Activated CD8-positive, alpha-beta memory T cell treated with anti-CD3 and anti-CD28 coated beads, Interleukin-2, amount 50 U/mL, for 48 hours (primary cell): ENCODE measurements around the gene TOP3B.

ENCODE experiments used
- DNase-seq: peaks from one replicate; pipeline ENCODE4 v3.0.0-alpha.2; 2020

The TOP3B gene

DNA sequence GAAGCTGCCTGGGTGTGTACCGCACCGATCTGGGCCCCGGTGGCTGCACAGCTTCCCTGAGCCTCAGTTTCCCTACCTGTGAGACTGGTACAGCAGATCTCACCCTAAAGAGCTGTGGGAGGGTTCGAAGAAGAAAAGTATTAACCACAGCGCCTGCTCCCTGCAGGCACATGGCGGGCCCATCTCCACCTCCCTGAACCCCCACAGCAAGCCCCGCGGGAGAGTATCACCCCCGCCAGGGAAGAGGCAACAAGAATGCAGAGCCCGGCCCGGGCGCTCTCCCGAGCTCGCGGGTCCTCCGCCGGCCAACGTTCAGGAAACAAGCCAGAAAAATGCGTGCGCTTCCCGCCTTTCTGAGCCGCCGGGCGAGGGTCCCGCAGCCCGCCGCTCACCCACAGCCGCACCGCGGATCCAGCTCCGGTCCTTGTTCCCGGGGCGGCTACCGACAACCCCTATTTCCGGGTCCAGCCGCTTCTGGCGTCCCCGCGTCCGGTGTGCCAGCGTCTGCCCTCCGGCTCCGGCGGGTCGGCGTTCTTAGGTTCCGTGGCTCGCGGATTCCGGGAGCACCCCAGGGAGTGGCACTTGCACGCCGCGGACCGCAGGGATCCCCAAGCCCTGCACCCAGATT, at the start of gene TOP3B:
Gene TOP3B, minus strand, starts transcription at position 450 of the 628 bp plus-strand sequence. CDS start 7,078 bp downstream, outside the sequence.
- DNase-seq = peak; percentile 95

- DNase-seq = no peak
These were observed 48.8 kb upstream of the TOP3B start for GRCh38 chr22:22031183-22031945.

GRCh38 chr22:22030493-22031182, 48.1 kb upstream of the TOP3B start:
- DNase-seq = no peak

DNA sequence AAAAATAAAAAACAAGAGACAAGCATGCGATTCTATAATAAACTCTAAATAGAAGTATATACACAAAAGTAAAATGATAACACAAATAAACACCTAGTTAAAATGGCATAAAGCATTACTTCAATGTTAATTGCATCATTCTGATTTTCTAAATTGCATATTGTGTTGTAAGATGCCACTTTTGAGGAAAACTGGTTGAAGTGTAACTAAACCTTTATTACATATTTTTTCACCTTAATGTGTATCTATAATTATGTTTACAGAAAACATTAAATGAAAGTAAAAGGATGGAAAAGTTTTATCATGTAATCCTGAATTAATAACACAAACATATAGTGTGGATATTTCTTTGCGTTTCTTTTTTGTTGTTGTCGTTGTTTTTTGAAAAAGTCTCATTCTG, 45.4 kb upstream of the TOP3B start:
- DNase-seq = no peak

- DNase-seq = no peak
These were observed 43.7 kb upstream of the TOP3B start for GRCh38 chr22:22026157-22026831.

GRCh38 chr22:22025320-22026156, 43.0 kb upstream of the TOP3B start:
- no peak for DNase-seq

DNA sequence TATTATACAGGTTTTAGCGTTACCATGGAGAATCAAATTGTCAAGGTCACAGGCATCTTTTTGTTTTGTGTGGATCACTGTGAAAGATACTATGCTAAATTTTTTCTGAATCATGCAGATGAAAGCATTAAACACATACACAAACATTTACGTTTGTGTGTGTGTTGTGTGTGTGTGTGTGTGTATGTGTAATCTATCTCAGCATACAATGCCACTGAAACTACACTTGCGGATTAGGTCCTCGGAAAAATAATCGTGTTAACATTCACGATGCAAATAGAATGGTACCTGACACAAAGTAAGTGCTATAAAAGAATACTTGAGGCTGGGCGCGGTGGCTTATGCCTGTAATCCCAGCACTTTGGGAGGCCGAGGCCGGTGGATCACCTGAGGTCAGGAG, 41.9 kb upstream of the TOP3B start:
- DNase-seq = no peak

GRCh38 chr22:22023581-22024137, 41.1 kb upstream of the TOP3B start:
- no peak for DNase-seq

DNA sequence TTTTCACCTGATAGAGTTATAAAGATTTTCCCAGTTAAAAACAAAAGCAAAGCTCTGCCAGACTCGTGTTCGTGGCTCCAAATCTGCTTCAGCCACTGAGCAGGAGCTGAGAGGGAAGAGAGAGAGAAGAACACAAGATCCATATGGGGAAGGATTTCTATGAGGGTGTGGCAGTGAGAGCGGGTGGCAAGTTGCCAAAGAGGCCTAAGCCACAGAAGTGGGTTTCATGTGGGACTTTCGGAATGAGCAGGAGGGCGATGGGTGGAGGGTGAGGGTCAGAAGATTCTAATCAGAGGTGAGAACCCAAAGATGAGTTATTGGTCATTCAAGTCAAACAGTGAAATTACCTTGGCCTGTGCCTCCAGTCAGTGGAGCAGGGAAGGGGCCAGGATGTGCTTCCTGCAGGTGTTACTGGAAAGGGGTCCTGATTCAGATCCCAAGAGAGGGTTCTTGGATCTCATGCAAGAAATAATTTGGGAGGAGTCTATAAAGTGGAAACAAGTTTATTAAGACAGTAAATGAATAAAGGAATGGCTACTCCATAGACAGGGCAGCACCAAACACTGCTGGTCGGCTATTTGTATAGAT, 40.5 kb upstream of the TOP3B start:
- DNase-seq = no peak

- DNase-seq = no peak
These were observed 39.8 kb upstream of the TOP3B start for GRCh38 chr22:22022255-22022840.

DNA sequence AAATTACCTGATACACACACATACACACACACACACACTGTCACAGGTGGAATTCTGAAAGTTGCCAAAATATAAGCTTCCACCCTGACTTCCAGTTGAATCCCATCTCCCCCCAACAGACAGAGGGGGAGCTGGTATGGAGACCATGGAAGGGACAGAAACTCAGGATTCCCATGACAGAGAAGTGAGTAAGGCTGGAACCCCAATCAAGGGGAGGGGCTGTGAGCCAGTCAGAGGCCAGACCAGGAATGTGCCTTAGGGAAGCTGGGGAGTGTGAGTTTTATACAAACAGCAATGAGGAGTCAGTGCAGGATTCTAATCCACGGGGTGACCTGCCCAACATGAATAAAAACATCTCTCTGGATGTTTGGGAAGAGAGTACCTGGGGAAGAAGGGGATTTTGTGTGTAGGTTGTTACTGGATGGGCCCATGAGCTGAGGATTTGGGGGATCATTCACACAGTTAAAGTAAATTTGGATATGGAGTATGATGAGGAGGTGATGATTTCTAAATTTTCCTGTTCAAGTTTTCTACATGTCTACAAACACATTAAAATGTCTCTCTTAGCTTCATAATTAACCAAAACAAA, 38.7 kb upstream of the TOP3B start:
- no peak for DNase-seq

GRCh38 chr22:22020425-22020852, 37.9 kb upstream of the TOP3B start:
- no peak for DNase-seq

DNA sequence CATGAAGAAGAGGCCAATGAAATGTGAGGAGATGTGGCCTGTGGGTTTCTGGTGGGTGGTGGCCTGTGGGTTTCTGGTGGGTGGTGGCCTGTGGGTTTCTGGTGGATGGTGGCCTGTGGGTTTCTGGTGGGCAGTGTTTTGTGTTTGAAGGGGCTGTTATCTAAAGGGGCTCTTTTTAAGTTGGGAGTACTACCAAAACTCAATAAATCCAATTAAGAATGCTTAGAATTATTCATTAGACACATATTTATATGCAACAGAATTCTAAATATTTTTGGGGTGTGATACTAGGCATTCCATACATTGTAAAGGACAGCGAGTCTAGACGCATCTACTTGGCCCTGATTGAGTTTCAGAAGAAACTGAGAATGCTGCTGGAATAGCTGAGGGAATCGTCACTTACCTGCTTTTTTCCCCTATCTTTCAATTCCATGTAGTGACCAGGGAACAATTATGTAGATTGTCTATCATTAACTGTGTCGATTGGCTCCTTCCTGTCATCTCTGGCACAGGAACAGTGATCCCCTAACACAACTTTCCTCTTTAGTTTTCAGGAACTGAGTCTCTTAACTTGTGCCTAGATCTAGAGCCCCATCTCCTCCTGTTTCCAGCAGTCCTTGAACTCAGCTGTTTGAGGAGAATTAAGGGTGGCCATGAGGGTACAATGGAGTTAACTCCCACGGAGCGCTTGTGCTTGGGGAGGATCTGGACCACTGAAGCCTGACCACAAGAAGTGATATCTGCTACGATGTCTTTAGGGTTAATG, 37.3 kb upstream of the TOP3B start:
- no peak for DNase-seq

DNA sequence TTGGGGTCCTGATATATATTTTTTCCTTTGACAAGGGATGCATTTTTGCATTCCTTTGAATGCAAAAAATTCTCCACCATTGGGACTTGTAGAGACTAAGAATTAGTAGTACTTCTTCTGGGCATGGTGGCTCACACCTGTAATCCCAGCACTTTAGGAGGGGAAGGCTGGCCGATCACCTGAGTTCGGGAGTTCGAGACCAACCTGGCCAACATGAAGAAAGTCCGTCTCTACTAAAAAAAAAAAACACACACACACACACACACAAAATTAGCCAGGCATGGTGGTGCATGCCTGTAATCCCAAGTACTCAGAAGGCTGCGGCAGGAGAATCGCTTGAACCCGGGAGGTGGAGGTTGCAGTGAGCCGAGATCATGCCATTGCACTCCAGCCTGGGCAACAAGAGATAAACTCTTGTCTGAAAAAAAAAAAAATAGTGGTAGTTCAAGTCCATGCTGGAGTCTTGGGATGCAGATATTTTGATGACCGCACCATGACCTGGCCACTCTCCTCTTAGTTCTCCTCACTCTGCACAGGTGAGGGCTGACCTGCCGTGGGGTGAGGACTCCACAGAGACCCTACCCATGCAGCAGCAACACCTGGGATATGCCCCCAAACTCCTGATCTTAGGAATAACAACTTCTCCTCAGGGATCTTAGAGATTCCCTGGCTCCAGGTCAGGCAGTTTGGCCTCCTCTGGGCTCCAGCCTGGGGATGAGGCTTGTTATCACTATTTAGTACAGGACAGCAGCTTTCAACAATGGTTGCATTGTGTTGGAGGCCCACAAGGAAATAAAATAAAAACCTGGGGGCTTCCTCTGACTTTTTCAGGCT, 36.5 kb upstream of the TOP3B start:
- no peak for DNase-seq

DNA sequence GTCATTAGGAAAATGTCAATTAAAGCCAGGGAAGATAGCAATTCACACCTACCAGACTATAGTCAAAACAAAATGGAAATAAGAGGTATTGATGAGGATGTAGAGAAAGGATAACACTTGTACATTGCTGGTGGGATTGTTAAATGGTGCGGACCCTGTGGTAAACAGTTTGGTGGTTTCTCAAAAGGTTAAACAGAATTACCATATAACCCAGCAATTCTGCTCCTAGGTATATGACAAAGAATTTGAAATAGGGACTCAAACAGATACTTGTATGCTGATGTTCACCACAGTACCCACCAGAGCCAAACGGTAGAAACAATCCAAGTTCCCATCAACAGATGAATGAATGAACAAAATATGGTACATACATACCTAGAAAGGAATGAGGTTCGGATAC, 33.0 kb upstream of the TOP3B start:
- no peak for DNase-seq

DNA sequence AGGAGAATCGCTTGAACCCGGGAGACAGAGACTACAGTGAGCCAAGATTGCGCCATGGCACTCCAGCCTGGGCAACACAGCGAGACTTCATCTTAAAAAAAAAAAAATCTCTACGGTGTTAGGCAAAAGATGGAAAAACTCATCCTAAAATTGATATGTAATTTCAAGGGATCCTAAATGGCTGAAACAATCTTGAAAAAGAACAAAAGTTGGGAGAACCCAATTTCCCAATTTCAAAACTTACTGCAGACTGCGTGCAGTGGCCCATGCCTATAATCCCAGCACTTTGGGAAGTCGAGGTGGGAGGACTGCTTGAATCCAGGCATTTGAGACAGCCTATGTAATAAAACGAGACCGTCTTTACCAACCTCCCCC, 31.7 kb upstream of the TOP3B start:
- DNase-seq = no peak

DNA sequence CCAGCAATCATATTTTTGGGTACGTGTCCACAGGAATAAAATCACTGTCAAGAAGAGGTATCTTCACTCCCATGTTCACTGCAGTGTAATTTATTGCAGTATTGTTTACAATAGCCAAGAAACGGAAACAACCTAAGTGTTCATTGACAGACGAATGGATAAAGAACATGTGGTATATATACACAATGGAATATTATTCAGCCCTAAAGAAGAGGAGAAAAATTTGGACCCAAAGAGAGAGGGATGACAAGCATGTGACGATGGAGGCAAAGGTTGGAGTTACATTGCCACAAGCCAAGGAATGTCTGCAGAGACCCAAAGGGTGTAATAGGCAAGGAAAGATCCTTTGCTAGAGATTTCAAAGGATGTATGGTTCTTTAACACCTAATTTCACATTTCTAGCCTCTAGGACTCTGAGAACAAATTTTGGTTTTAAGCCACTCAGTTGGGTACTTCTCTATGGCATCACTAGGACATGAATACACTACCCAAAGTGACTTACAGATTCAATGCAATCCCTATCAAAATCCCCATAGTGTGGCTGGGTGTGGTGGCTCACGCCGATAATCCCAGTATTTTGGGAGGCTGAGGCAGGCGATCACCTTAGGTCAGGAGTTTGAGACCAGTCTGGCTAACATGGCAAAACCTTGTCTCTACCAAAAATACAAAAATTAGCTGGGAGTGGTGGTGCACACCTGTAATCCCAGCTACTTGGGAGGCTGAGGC, 31.1 kb upstream of the TOP3B start:
- no peak for DNase-seq

GRCh38 chr22:22011964-22012363, 29.4 kb upstream of the TOP3B start:
- DNase-seq = no peak

GRCh38 chr22:22010358-22010757, 27.8 kb upstream of the TOP3B start:
- no peak for DNase-seq
